GM12864 (cell line): ENCODE measurements around the gene LTBP1.

Experiments
- DNase-seq: peaks from one replicate; pipeline ENCODE4 v3.0.0-alpha.2; 2011; ENCODE audit warnings: low read depth
- H3K4me3 ChIP-seq: 2 replicates; pipeline ENCODE4 v1.5.1; 2011; ENCODE audit warnings: mild to moderate bottlenecking, low read depth, low read length, control low read depth
- CTCF ChIP-seq: IDR thresholded peaks from 2 replicates; pipeline ENCODE4 v1.5.1; 2011; ENCODE audit warnings: low read depth, mild to moderate bottlenecking, moderate library complexity, low read length, control low read depth, inconsistent platforms; ENCODE audit errors: missing control alignments

LTBP1 gene

GRCh38 chr2:33210626-33211025, 263.9 kb downstream of the LTBP1 start:
- TF ChIP-seq CTCF: no peak
- no peak for DNase-seq
- H3K4me3 ChIP-seq: no peak overlapping the region

GRCh38 chr2:33212151-33212550, 265.4 kb downstream of the LTBP1 start:
- no peak overlapping the region for H3K4me3 ChIP-seq
- DNase-seq: no peak
- TF ChIP-seq CTCF: no peak

DNA sequence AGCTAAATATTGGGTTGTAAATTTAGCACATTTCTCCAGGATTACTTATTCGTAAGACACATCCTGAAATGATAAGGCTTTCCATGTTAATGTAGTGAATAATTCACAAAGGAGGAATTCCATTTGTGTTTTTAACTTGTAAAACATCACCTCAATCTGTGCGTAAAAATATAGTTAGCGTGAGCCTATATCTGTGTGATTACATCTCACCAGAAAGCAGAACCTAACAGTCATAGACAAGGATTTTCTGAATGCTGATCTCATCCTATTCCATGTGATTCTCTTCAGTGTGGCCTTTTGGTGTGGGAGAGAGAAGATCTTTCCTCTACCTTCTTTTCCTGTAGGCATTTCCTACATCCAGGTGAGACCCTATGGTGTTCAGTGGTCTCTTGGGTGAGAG, 266.5 kb downstream of the LTBP1 start:
- no peak for TF ChIP-seq CTCF
- H3K4me3 ChIP-seq: no peak overlapping the region
- DNase-seq: no peak

- no peak overlapping the region for H3K4me3 ChIP-seq
- TF ChIP-seq CTCF: no peak
- no peak for DNase-seq
These were observed 266.9 kb downstream of the LTBP1 start for GRCh38 chr2:33213648-33214047.

DNA sequence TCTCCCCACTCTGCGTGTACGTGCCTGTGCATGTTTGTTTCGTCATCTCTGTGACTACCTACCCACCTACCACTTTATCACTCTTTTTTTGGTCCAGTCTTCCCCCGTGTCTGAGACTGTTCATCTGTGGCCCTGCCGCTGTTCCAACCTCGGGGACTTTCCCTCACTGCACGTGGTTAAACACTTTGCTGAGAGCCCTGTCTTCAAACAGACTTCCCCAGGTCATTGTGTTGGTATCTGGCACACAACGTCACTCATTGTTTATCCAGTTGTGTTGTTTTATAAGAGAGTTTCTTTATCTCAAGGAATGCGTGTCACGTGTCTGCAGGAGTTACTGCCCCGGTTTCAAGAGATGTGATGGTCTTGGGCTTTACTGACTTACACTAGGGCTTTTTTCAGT, 267.7 kb downstream of the LTBP1 start:
- no peak overlapping the region for H3K4me3 ChIP-seq
- DNase-seq: no peak
- no peak for TF ChIP-seq CTCF

DNA sequence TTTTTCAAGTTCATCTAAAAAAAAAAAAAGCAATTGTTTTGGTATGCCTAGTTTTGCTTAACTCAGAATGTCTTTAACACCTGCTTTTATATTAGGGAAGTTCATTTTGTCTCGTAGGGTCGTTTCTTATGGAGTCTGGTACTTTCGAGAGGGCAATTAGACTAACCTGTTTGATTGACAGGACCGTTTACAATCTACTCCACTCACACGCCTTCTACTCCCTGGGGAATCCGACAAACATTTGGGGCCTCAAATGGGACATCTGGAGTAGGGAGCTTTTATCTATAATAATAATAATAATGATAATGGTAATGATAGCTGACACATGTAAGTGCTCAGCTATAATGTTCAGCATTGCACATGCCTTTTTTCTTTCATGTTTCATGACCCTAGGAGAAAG, 268.1 kb downstream of the LTBP1 start:
- no peak for DNase-seq
- no peak for TF ChIP-seq CTCF
- H3K4me3 ChIP-seq: no peak overlapping the region

- H3K4me3 ChIP-seq: no peak overlapping the region
- no peak for TF ChIP-seq CTCF
- no peak for DNase-seq
These were observed 268.5 kb downstream of the LTBP1 start for GRCh38 chr2:33215299-33215698.
